GM19455 (cell line): ENCODE results near the gene SART3.
"Not testable (repeated sequence)": the region's sequence is repeated elsewhere in the genome, so short reads cannot be mapped to it uniquely, and the experiment has no call there.

Source experiments
- ATAC-seq: cut with Tn5 transposase; IDR thresholded peaks from one replicate; pipeline ENCODE4 v1.9.1; 2021; ENCODE audit not compliant: unreplicated experiment

Gene SART3

GRCh38 chr12:108597559-108598471 is 36.8 kb upstream of the SART3 start, which contains the start of gene TMEM119:
TMEM119 (minus strand) TSS chr12:108598084; CDS start chr12:108592383, 5,701 bp downstream.
- ATAC-seq: no peak

DNA sequence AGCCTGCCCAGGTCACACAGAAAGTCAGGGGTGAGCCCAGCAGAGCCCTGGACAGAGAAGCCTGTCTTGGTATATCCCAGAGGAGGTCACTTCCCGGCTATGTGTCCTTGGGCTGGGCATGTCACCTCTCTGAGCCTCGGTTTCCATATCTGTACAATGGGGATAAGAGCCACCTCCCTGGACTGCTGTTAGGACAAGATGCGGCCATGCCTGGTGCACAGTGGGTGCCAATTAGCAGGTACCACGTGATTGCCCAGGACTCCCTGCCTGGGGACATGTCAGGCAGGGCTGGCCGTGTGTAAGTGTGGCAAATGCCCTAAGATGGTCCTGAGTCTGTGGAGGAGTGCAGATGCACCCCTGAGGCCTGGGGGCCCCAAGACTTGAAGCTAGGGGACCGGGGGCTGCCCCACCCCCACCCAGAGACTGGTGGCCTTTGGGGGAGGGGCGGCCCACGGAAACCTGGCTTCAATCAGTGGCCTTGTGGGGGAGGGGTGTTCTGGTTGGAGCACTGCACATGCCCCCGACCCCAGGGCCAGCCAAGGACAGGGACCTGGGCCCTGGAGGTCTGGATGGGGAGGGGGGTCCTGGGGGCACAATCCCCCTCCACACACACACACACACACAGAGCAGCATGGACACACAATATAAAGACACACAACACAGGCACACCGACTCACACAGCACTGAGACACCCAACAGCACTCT is 36.0 kb upstream of the SART3 start:
- no peak for ATAC-seq

DNA sequence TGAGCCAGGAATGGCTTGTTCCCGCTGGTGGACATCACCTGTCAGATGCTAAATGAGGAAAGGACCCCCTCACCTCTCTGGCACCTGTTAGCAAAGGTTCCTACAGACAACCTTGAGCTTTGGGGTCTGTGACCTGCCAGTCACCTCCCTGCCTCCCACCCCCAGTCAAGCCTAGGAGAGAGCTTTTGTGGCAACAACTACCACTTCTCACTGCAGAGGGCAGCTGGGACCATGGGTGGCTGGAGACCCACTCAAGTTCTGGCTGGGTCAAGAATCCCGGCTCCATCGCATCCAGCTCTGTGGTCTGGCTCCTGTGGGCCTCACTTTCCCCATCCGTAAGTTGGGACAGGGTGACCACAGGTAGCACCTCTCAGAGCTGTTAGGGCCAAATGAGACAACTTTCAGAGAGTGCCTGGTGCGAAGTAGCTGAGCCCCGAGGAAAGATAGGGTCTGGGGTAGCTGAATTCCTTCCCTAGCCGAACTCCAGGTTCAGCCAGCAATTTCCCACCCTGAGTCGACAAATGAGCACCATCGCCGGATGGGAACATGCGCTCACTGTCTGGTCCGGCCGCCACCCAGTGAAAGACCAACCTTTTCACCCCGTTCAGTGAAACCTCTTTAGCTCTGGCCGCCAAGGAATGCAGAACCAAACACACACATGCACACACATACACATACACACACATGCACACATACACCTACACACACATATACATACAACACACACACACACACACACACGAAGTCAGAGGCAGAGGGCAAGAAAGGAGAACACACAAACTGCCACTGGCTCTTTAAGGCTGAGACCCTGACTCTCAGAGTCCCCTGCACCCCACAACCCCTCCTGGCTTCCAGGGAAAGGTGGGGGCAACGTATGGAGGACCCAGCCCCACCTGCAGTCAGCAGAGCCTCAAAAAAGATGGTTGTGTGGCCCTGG is 35.0 kb upstream of the SART3 start:
- no peak for ATAC-seq

- no peak for ATAC-seq
These were observed 34.2 kb upstream of the SART3 start for GRCh38 chr12:108594960-108595710.

DNA sequence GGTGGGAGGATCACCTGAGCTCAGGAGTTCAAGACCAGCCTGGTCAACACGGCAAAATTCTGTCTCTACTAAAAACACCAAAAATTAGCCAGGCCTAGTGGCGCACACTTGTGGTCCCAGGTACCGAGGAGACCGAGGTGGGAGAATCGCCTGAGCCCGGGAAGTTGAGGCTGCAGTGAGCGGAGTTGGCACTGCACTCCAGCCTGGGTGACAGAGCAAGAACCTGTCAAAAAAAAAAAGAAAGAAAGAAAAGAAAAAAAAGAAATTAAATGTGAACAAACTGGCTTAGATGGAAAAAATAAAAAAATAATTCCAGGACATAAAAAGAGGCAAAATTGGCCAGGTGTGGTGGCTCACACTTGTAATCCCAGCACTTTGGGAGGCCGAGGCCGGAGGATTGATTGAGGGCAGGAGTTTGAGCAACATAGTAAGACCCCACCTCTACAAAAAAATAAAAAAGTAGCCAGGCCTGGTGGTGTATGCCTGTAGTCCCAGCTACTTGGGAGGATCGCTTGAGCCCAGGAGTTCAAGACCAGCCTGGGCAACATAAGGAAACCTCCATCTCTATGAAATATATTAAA is 33.4 kb upstream of the SART3 start:
- no peak for ATAC-seq

GRCh38 chr12:108592033-108592909 is 31.3 kb upstream of the SART3 start:
- no peak for ATAC-seq

- no peak for ATAC-seq
These were observed 30.5 kb upstream of the SART3 start for GRCh38 chr12:108591267-108591980.

DNA sequence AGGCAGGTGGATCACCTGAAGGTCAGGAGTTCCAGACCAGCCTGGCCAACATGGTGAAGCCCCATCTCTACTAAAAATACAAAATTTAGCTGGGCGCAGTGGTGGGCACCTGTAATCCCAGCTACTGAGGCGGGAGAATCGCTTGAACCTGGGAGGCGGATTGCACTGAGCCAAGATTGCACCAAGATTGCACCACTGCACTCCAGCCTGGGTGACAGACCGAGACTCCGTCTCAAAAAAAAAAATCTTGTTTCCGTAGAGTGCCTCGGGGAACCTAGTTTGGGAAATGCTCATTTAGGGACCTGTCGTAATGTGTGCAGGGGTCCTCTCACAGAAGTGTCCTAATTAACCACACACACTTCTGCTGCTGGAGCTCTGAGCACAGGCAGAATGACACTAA is 29.5 kb upstream of the SART3 start:
- ATAC-seq: not testable (repeated sequence)

GRCh38 chr12:108589840-108590229 is 28.9 kb upstream of the SART3 start:
- ATAC-seq: no peak

GRCh38 chr12:108589028-108589839 is 28.3 kb upstream of the SART3 start:
- ATAC-seq: no peak

DNA sequence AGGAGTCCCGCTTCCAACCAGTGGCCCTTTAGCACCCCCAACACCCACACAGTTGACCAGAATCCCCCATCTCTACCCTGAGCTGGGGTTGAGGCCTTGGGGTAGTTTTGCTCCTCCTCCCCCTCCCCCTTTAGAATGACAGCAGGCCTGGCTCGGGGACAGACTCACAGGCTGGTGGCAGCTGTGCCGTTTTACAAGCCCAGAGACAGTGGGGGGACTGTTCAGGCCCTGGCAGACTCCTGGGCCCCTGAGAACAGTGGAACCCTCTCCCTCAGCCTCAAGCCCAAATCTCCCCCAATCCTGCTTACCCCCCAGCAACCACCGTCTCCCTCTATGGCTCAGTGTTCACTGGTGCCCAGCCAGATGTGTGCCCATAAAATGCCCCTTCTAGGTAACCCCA is 26.9 kb upstream of the SART3 start:
- ATAC-seq: no peak

GRCh38 chr12:108586306-108586705 is 25.3 kb upstream of the SART3 start:
- no peak for ATAC-seq

GRCh38 chr12:108585864-108586263 is 24.9 kb upstream of the SART3 start:
- no peak for ATAC-seq

- no peak for ATAC-seq
These were observed 23.6 kb upstream of the SART3 start for GRCh38 chr12:108584456-108585065.

- no peak for ATAC-seq
These were observed 23.0 kb upstream of the SART3 start for GRCh38 chr12:108583991-108584390.

- no peak for ATAC-seq
These were observed 22.2 kb upstream of the SART3 start for GRCh38 chr12:108582978-108583770.
